ENCODE data around the gene CLASP1. TPM values are rescaled to one million over a fixed set of nuclear protein-coding genes. Genes with fewer than 3 reads are reported as not detected.
"Not testable (repeated sequence)": the region's sequence is repeated elsewhere in the genome, so short reads cannot be mapped to it uniquely, and the experiment has no call there.

The CLASP1 gene
- polyA plus RNA-seq, 3 donors, result 7.9 to 17.1 (median 16.2) TPM

DNA sequence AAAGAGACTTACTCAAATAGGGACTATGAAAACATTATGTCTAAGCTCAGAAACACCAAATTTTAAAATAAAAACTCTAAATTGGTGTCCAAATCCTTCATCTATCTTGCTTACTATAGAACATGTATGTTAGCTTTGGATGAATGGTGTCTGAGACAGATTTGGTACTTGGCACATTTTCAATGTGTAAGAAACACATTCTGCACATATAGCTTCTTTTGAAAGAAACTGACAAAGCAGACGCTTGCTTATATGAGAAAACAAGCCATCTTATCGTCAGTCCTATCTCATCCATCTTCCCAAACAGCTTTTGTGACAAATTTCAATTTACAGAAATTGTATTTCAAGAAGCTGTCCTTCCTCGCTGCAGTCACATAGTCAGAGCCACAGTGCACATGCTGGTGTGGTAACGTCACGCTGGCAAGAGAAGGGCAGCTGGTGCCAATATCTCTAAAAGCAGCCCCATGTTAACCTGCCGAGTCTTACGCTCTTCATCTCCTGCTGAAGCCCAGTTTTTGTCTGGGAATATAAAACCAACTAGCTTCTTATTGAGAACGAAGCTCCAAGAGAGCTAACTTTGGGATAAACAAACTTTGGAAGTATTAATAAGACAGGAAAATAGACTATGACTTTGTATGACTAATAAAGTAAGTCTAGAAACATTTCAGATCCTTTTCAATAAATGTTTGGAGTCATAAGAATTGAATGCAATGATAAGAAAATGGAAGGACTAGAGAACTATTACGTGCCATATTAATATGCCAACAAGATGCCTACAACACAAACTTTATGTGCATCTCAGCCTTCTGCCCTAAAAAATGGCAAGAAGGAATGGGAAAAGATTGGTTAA is 289.3 kb downstream of the CLASP1 start:
- H3K27ac ChIP-seq (ENCODE audit: low read depth, low read length), result no peak overlapping the region
- 91 to 96% (median 94%) methylated on average over 9 of the region's 9 CpGs for WGBS, 3 donors

DNA sequence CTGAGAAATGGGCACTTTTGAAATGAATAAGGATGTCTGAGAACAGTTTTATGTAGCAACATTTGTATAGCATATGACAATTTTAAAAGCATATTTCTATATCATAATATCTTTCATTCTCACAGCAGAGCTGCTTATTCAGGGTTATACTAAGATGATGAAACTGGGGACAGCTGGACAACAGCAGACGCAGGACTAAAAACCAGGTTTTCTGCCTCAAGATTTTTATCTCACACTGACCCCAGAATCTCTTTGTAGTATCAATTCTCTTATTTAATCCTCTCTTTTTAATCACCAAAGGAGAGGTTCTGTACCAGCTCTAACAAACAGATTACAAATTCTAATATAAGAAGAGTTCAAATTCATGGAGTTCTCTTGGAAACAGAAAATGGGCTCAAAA is 290.1 kb downstream of the CLASP1 start:
- H3K27ac ChIP-seq (ENCODE audit: low read depth, low read length), result no peak overlapping the region
- 100% methylated on average over 1 of the region's 1 CpG for WGBS, 3 donors

DNA sequence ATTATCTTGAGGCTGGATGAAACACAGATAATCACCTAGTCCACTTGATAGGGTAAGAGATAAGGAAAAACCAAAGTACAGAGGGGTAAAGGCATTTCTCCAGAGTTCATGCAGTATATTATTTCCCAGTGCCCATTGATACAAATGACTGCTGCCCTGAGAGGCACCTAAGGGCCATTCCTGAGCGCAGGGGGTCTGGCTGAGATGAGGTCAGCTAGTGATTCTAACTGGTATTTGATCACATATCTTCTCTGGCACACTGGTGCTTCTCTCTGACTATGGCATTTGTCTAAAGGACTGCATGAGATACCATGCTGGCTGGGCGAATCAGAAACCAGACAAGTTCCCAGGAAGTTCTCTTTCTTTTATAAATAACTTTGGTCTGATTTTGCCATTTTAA is 291.0 kb downstream of the CLASP1 start:
- no peak overlapping the region for H3K27ac ChIP-seq (ENCODE audit: low read depth, low read length)
- WGBS, 3 donors, result 95 to 98% (median 95%) methylated on average over 2 of the region's 2 CpGs

DNA sequence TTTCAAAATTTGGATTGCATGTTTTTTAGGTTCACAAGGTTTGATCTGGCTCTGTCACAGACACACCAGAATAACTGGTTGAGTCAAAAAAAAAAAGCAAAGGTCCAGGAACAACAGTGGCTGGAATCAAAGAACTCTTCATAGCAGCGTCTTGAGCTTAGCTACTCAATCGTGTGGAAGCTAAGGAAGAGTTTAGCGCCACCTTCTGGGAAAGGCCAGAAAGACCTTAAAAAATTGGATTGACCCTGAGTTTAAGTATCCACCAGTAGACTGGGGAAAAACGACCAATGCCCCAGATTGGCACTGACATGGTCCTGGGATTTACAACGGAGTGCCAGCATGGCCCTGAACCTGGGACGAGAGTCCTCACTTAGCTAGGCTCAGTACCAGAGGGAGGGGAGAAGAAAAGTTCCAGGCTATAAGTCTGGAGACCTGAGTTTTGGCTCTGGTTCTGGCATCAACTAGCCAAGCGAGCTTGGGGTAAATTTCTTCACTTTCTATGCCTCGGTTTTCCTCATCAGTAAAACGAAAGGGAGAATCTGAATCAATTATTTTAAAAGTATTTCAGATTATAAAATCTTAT is 293.1 kb downstream of the CLASP1 start:
- 29 to 51% (median 46%) methylated on average over 9 of the region's 9 CpGs for WGBS, 3 donors
- no peak overlapping the region for H3K27ac ChIP-seq (ENCODE audit: low read depth, low read length)

DNA sequence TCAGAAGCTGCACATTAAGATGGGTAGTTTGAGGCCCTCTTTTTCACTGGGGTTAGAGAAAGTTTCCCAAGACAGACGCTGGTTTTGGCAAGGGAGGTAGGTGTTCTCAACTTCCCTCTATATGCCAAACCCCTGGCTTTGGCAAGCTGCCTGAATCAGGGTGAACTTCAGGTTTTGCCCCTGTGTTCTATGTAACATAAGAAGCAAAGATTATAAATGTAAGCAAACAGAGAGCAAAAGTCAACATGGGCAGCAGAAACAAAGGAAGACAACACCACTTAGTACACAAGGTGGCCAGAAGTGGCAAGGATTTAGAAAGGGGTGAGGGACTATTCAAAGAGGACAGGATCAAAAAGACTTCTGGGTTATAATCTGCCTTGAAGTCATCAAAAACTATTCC is 293.8 kb downstream of the CLASP1 start:
- H3K27ac ChIP-seq (ENCODE audit: low read depth, low read length), result no peak overlapping the region
- 40 to 52% (median 43%) methylated on average over 1 of the region's 1 CpG for WGBS, 3 donors

DNA sequence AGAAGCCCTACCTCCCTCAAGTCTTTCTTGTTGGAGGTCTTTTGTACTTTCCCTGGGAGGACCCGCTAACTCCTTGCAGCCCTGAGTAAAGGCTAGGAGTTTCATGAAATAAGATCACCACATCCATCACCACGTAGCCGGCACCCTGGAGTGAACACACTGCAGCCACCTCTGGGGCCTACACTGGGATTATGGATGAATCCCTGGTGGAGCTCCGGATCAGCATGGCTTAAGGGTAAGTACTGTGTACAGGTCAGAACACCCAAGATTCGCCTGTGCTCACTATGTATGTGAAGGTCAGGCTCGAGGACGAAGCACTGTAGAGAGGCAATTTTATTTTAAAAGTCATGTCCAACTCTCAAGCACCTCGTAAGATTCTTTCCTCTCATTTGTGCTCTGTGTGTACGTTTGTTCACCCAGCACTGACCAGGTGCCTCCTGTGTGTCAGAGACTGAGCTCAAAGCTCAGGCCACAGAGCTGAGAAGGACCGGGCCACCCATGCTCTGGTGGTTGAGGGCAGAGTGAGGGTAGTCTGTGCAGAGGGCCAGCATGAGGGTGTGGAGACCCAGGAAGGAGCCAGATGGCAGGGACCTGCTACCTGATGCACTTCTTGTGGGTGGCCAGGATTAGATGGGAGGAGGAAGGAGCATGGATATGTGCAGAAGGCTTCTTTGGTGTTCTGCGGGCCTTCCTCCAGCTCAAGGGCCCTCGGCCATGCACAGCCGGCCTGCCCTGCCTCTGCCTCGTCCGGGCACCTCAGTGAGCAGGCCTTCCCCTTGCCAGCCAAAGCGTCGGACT is 297.5 kb downstream of the CLASP1 start:
- 91 to 94% (median 92%) methylated on average over 17 of the region's 17 CpGs for WGBS, 3 donors
- H3K27ac ChIP-seq (ENCODE audit: low read depth, low read length), result no peak overlapping the region

DNA sequence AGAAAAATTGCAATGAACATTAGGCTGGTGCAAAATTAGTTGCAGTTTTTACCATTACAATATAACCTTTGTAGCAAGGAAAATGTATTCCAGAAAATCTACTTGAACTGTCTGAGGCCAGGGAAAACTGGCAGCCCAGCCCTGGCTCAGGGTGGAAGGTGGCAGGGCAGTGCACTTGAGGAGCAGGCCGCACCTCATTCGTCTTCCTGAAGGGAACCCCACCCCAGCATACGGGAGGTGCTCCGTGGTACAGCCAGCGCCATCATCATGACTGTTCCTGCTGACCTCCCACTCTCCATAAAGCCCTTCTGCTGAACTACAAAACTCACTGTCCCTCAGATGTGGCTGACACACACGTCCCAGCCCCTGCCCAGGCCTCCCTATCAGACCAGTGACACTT is 298.4 kb downstream of the CLASP1 start:
- WGBS, 3 donors, result 82 to 90% (median 86%) methylated on average over 6 of the region's 6 CpGs
- no peak overlapping the region for H3K27ac ChIP-seq (ENCODE audit: low read depth, low read length)

DNA sequence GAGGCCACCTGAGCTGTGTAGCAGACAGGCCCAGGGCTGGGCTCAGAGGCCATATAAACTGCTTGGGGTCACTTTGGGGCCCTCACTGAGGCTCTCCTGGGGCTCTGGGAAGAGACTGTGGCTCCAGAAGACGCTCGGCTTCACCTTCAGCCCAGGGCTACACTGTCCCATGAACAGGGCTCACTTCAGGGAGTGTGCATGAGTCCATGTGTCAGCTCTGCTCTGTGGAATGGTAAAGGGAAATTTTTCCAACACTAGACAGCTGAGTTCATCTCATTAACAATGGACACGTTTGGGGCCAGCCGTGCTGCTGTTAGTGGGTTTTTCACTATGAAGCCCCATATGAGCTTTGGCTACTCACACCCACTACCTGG is 298.9 kb downstream of the CLASP1 start:
- 90 to 92% (median 91%) methylated on average over 4 of the region's 4 CpGs for WGBS, 3 donors
- no peak overlapping the region for H3K27ac ChIP-seq (ENCODE audit: low read depth, low read length)

DNA sequence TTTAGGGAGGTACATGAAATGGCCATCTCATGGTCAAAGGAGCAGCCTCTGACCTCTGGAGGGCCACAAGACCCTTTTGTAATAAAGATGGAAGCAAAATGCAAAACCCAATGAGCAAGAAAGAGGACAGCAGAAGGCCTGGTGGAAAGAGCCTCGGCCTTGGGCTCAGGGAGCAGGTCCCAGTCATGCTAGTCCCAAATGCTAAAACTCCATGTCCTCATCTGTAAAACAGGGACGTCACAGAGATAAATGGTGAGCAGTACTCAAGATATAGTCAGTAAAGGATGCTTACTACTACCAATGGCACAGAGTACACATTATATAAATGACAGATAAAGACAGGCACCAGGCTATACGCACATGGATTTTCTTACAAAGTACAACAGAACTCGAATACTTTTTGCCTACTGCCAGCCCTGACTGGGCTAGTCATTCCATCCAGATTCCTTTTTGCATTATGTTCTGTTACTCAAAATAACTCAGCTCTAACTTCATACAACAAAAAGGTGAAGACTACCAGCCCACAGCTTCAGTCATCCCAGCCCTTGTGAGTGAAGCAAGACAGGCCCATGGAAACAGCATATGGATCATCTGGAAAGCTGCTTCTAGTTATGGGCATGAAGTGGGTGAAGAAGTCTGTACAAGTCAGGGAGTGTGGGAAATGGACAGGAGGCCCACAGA is 299.4 kb downstream of the CLASP1 start:
- WGBS, 3 donors, result 92 to 96% (median 92%) methylated on average over 4 of the region's 4 CpGs
- no peak overlapping the region for H3K27ac ChIP-seq (ENCODE audit: low read depth, low read length)

DNA sequence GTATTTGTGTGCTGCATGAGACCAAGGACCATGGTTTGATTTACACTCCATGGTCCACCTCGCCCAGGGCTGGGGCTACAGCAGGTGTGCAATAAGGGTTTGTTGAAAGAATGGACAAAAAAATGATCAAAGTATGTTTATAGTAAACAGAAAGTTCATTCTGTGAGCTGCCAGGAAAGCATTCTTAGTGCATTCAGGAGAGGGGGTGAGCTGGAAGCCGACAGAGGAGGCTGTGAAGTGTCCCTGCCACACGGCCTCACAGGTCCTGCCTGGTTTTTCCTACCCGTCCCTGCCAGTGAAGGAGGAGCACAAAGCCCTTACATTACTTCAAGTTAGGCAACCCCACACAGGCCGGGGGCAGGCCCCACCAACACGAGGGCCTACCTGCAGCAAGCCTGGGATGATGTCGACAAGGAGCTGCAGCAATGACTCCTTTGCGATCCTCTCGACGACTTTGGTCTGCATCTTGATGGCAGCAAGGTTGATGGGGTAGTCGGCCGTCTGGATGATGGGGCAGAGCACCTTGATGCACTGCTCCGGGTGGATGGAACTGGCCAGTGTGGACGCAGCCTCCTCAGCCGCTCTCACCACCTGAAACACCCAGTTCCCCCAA is 301.0 kb downstream of the CLASP1 start:
- 91 to 95% (median 95%) methylated on average over 15 of the region's 15 CpGs for WGBS, 3 donors
- H3K27ac ChIP-seq (ENCODE audit: low read depth, low read length), result no peak overlapping the region

DNA sequence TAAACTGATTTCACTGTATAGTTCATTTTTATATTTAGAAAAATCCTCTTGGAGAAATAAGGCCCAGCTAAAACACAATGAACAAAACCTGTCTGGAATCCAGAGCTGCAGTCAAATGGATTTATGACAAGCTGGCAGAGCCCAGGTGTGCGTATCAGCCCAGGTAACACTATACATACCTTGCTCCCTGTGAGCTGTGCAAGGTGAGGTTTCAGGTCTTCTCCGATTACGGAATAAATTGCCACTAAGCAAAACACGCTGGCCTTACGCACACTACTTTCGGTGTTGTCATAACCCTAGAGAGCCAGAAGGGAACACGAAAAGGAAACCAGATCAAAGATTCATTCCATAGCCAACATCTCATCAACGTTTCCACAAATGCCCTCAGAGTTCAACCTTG is 302.4 kb downstream of the CLASP1 start:
- WGBS, 3 donors, result 90% methylated on average over 8 of the region's 8 CpGs
- no peak overlapping the region for H3K27ac ChIP-seq (ENCODE audit: low read depth, low read length)

DNA sequence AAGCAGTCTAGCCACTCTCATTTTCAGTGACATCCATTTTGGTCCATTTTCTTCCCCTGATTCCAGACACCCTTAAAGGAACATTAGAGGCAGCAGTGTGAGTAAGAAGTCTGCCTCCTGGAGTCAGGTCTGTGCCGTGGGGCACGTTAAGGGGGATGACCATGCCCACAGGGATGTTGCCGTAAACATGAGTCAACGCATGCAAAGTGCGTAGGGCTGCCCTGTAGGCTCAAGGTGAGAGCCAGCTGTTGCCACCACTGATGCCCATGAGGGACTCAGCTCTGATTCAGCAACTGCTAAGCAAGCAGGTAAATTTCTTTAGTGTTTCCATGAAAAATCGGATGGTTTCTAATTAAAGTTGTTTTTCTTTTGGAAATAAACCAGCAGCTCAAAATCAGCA is 302.9 kb downstream of the CLASP1 start:
- 86 to 92% (median 88%) methylated on average over 6 of the region's 6 CpGs for WGBS, 3 donors
- H3K27ac ChIP-seq (ENCODE audit: low read depth, low read length), result no peak overlapping the region

DNA sequence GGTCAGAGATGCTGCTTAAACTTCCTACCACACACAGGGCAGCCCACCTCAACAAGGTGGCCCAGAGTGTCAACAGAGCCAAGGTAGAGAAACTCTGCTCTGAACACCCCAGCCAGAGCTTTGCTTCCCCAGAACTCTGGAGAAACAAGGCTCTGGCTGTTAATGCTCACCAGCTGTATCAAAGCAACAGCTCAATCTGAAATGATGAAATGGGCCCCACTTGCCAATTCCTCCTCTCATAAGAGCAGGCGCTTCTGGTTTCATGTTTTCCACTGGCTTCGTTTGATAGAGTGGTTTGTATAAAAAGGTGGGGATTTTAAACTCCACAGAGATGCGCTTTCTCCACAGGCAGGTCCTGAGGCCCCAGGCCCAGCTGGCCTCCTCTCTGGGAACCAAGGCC is 303.4 kb downstream of the CLASP1 start:
- H3K27ac ChIP-seq (ENCODE audit: low read depth, low read length), result no peak overlapping the region
- WGBS, 3 donors, result 91 to 99% (median 95%) methylated on average over 3 of the region's 3 CpGs

DNA sequence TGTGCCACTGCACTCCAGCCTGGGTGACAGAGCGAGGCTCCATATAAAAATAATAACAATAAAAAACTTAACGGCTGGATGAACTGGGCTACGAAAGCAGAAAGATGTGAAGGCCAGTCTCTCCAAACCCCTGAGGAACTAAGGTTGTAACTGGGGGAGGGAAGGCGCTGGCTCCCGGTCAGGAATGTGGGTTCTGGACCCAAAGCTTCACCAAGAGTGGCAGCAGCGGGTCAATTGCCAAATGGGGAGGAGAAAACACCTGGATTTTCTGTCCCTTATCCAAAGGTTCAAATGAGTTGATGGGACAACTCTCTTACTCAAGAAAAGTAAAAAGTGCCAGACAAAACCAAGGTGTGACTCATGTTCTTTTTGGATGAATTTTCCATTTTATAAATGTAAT is 304.2 kb downstream of the CLASP1 start:
- H3K27ac ChIP-seq (ENCODE audit: low read depth, low read length), result no peak overlapping the region
- 95 to 98% (median 96%) methylated on average over 6 of the region's 6 CpGs for WGBS, 3 donors

DNA sequence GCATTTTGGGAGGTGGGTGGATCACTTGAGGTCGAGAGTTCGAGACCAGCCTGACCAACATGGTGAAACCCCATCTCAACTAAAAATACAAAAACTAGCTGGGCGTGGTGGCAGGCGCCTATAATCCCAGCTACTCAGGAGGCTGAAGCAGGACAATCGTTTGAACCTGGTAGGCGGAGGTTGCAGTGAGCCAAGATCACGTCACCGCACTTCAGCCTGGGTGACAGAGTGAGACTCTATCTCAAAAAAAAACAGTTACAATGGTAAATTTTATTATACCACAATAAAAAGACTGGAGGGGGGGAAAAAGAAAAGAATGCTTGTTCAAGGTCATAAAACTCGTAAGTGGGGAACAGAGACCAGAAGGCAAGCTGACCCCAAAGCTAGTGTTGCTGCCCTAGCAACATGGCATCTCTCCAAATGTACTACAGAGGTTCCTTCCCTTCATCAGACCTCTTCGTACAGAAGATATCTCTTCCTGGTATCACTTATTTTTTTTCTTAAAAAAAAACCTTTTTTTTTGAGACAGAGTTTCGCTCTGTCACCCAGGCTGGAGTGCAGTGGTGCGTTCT is 305.3 kb downstream of the CLASP1 start:
- H3K27ac ChIP-seq (ENCODE audit: low read depth, low read length), result not testable (repeated sequence)
- WGBS, 3 donors, result 92 to 97% (median 95%) methylated on average over 12 of the region's 12 CpGs

DNA sequence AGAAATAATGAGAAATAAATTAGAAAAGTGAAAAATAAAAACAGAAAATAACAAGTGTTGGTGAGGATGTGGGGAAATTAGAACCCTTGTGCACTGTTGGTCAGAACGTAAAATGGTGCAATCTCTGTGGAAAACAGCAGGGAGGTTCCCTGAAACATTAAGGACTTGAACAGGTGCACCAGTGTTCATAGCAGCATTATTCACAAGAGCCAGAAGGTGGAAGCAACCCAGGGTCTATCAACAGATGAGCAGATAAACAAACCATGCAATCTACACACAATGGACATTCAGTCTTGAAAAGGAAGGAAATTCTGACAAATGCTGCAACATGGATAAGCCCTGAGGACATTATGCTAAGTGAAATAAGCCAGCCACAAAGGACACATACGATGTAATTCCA is 306.1 kb downstream of the CLASP1 start:
- 73 to 86% (median 75%) methylated on average over 2 of the region's 2 CpGs for WGBS, 3 donors
- no peak overlapping the region for H3K27ac ChIP-seq (ENCODE audit: low read depth, low read length)

DNA sequence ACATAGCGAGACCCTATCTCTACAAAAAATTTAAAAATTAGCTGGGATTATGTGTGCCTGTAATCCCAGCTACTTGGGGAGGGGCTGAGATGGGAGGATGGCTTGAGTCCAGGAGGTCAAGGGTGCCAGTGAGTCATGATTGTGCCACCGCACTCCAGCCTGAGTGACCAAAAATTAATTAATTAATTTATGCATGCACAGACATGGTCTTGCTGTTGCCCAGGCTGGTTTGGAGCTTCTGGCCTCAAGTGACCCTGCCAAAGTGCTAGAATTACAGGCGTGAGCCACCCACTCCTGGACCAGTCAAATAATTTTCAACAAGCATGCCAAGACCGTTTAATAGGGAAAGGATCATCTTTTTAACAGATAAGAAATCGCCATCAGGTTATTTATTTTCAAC is 306.5 kb downstream of the CLASP1 start:
- no peak overlapping the region for H3K27ac ChIP-seq (ENCODE audit: low read depth, low read length)
- 88 to 94% (median 91%) methylated on average over 5 of the region's 5 CpGs for WGBS, 3 donors

DNA sequence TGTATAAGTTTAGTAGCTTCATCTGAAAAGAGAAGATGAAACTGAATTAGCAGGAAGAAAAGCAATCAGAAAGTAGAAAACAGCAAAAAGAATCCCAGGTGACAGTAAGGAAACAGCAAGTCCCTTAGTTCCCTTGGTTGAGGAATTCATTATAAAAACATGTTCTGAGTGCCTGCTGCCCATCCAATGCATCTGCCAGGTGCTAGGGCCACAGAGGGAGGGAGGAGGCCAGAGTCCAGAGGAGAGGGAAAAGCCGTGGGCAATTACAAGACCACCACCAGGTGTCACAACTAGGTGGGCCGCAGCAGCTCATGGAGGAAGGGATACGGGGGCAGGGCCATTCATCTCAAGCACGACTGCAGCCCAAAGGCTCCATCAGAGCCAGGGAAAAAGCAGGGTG is 308.3 kb downstream of the CLASP1 start:
- 86 to 92% (median 90%) methylated on average over 4 of the region's 4 CpGs for WGBS, 3 donors
- H3K27ac ChIP-seq (ENCODE audit: low read depth, low read length), result no peak overlapping the region

All from adipose tissue (tissue), 3 donors.